Stimulated activated CD4-positive, alpha-beta T cell treated with anti-CD3 and anti-CD28 coated beads, Interleukin-2, amount 100 ng/mL, for 24 hours (primary cell): ENCODE data around the gene SLC38A11.

ENCODE experiments used
- DNase-seq, 2 donors: peaks; one replicate each; pipeline ENCODE4 v3.0.0-alpha.2; 2020

The SLC38A11 gene

GRCh38 chr2:164969909-164970690 is 14.8 kb upstream of the SLC38A11 start:
- DNase-seq: no peak

GRCh38 chr2:164967781-164968228 is 12.5 kb upstream of the SLC38A11 start:
- no peak for DNase-seq

GRCh38 chr2:164967361-164967760 is 12.0 kb upstream of the SLC38A11 start:
- no peak for DNase-seq

GRCh38 chr2:164964700-164965099 is 9.4 kb upstream of the SLC38A11 start:
- no peak for DNase-seq

- no peak for DNase-seq
Observed at GRCh38 chr2:164960159-164960558, 4.8 kb upstream of the SLC38A11 start.

GRCh38 chr2:164954186-164954585 is 1.1 kb downstream of the SLC38A11 start:
- no peak for DNase-seq

GRCh38 chr2:164953279-164953678 is 2.0 kb downstream of the SLC38A11 start:
- DNase-seq: no peak

- DNase-seq: no peak
Observed at GRCh38 chr2:164952057-164952702, 3.1 kb downstream of the SLC38A11 start.

- DNase-seq: no peak
Observed at GRCh38 chr2:164948540-164948939, 6.8 kb downstream of the SLC38A11 start.

- no peak for DNase-seq
Observed at GRCh38 chr2:164947281-164947680, 8.0 kb downstream of the SLC38A11 start.

GRCh38 chr2:164943289-164943688 is 12.0 kb downstream of the SLC38A11 start:
- no peak for DNase-seq

- no peak for DNase-seq
Observed at GRCh38 chr2:164937864-164938401, 17.4 kb downstream of the SLC38A11 start.

GRCh38 chr2:164935118-164936101 is 19.9 kb downstream of the SLC38A11 start:
- DNase-seq: no peak

- no peak for DNase-seq
Observed at GRCh38 chr2:164934401-164935117, 20.8 kb downstream of the SLC38A11 start.

- no peak for DNase-seq
Observed at GRCh38 chr2:164933671-164934189, 21.6 kb downstream of the SLC38A11 start.

- no peak for DNase-seq
Observed at GRCh38 chr2:164932377-164932776, 22.9 kb downstream of the SLC38A11 start.

GRCh38 chr2:164928101-164928673 is 27.1 kb downstream of the SLC38A11 start:
- DNase-seq: no peak

GRCh38 chr2:164922134-164922533 is 33.2 kb downstream of the SLC38A11 start:
- no peak for DNase-seq

- no peak for DNase-seq
Observed at GRCh38 chr2:164920430-164920829, 34.9 kb downstream of the SLC38A11 start.

- no peak for DNase-seq
Observed at GRCh38 chr2:164917296-164917903, 37.9 kb downstream of the SLC38A11 start.

- DNase-seq: no peak
Observed at GRCh38 chr2:164915566-164915965, 39.8 kb downstream of the SLC38A11 start.
